Measurements from ENCODE around the gene TMEM238. TPM values are rescaled to one million over a fixed set of nuclear protein-coding genes. Genes with fewer than 3 reads are reported as not detected.

TMEM238 gene
- total RNA-seq, 6 experiments from 2014 or later, result 0.26 to 2.4 (median 0.64) TPM

GRCh38 chr19:55379174-55379573, 4.9 kb downstream of the TMEM238 start:
- Mint-ChIP-seq H3K27me3 (ENCODE audit: insufficient read depth) (no peaks in the 10 kb centered on the region), H3K4me3 (no peak overlapping the region), H3K27ac (no peak overlapping the region), H3K4me1 (ENCODE audit: low read depth) (peaks cover under 1% of the 10 kb centered on the region; the same call in 1 of the 2 replicates), H3K9me3 (no peaks in the 10 kb centered on the region), H3K36me3 (ENCODE audit: low read depth) (no peaks in the 10 kb centered on the region)
- no peak for TF ChIP-seq CTCF (IDR thresholded peaks at IDR 0.05)
- no peak for DNase-seq

GRCh38 chr19:55377356-55378131, 6.5 kb downstream of the TMEM238 start:
- no peak for DNase-seq
- Mint-ChIP-seq H3K27me3 (ENCODE audit: insufficient read depth) (no peaks in the 10 kb centered on the region), H3K9me3 (no peaks in the 10 kb centered on the region), H3K4me3 (no peak overlapping the region), H3K27ac (no peak overlapping the region), H3K4me1 (ENCODE audit: low read depth) (peaks cover 9% of the 10 kb centered on the region), H3K36me3 (ENCODE audit: low read depth) (no peaks in the 10 kb centered on the region)
- TF ChIP-seq CTCF (IDR thresholded peaks at IDR 0.05), result no peak

GRCh38 chr19:55376241-55376933, 7.7 kb downstream of the TMEM238 start, which contains the start of gene TMEM190:
Gene TMEM190, plus strand, starts transcription at chr19:55376826. Its CDS starts 28 bp downstream, at chr19:55376854.
- no peaks in the 10 kb centered on the region for H3K36me3 Mint-ChIP-seq (ENCODE audit: low read depth)
- H3K27me3 Mint-ChIP-seq (ENCODE audit: insufficient read depth), result no peaks in the 10 kb centered on the region
- no peak for TF ChIP-seq CTCF (IDR thresholded peaks at IDR 0.05)
- H3K4me1 Mint-ChIP-seq (ENCODE audit: low read depth), result peaks cover 18% of the 10 kb centered on the region
- no peaks in the 10 kb centered on the region for H3K9me3 Mint-ChIP-seq
- no peak within 1 kb of the TSS; the same call in 1 of the 2 replicates for H3K27ac Mint-ChIP-seq
- no peak within 1 kb of the TSS for H3K4me3 Mint-ChIP-seq
- DNase-seq, result no peak

GRCh38 chr19:55373993-55374757, 9.9 kb downstream of the TMEM238 start:
- no peak for DNase-seq
- Mint-ChIP-seq H3K27me3 (ENCODE audit: insufficient read depth) (no peaks in the 10 kb centered on the region), H3K4me3 (peak overlapping the region; percentile 62), H3K9me3 (no peaks in the 10 kb centered on the region), H3K36me3 (ENCODE audit: low read depth) (no peaks in the 10 kb centered on the region), H3K4me1 (ENCODE audit: low read depth) (peaks cover 28% of the 10 kb centered on the region), H3K27ac (peak overlapping the region; percentile 90)
- TF ChIP-seq CTCF (IDR thresholded peaks at IDR 0.05), result no peak

GRCh38 chr19:55373306-55373992, 10.6 kb downstream of the TMEM238 start:
- DNase-seq, result no peak
- H3K4me3 Mint-ChIP-seq, result peak overlapping the region; percentile 62
- TF ChIP-seq CTCF (IDR thresholded peaks at IDR 0.05), result no peak
- peak overlapping the region; percentile 90 for H3K27ac Mint-ChIP-seq
- H3K9me3 Mint-ChIP-seq, result no peaks in the 10 kb centered on the region
- H3K27me3 Mint-ChIP-seq (ENCODE audit: insufficient read depth), result no peaks in the 10 kb centered on the region
- H3K4me1 Mint-ChIP-seq (ENCODE audit: low read depth), result peaks cover 28% of the 10 kb centered on the region
- H3K36me3 Mint-ChIP-seq (ENCODE audit: low read depth), result no peaks in the 10 kb centered on the region

Data from HFFc6 (cell line).